GM18519 (cell line): ENCODE data around the gene CFAP97D1.

ENCODE experiments used
- ATAC-seq: cut with Tn5 transposase; IDR thresholded peaks from one replicate; pipeline ENCODE4 v1.9.1; 2021; ENCODE audit warnings: mild to moderate bottlenecking, moderate library complexity; ENCODE audit not compliant: unreplicated experiment, low FRiP score

CFAP97D1 gene

GRCh38 chr17:43767053-43767712 lies 13.1 kb upstream of the CFAP97D1 start:
- ATAC-seq: no peak

- ATAC-seq: no peak
Measured at GRCh38 chr17:43767713-43768059, 12.5 kb upstream of the CFAP97D1 start.

DNA sequence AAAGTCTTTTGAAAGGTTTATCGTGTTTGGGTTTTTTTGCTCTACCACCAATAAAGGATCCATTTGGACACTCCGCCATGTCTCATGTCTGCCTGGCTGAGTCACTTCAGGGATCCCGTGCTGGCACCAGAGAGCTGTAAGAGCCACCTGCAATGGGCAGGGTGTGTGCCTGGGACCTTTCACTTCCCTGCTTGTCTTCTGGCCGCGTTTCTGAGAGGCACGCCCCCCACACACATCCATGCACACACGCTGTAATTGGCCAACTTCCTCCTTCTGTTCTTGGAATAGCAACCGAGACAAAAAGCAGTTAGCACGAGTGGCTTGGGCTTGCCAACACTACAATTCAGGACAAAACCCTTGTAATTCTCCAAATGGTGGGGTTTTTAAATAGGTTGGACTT lies 11.9 kb upstream of the CFAP97D1 start:
- ATAC-seq: no peak

GRCh38 chr17:43768943-43769342 lies 11.3 kb upstream of the CFAP97D1 start:
- no peak for ATAC-seq

DNA sequence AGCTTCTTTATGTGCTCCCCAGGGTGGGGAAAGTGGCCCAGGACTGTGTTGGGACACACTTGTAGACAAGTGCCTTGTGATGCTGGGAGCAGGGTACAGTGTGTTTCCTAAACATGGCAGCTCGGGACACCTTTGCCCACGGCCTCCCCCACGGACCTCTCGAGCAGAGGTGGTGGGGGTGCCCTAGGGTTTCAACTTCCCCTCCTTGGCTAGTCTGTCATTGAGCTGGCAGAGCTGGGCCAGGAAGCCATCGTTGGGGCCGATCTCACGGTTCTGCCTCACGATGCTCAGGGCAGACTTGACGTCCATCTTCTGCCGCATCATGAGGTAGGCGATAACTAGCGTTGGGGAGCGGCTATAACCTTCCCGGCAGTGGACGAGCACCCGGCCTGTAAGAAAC lies 10.8 kb upstream of the CFAP97D1 start:
- no peak for ATAC-seq

DNA sequence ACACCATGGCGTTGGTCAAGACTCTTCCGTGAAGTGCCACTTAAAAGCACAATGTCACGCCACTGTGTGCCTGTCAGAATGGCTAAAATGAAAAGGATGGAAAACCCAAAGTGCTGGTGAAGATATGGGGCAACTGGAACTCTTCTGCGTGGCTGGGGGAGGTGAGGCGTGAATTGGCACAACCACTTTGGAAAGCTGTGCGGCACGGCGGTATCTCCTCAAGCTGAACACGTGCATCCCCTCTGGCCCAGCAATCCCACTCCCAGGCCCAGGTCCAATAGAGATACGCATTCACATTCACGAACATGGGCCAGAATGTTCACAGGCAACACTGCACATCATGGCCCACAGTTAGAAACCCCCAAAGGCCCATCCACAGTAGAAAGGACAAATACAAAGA lies 10.4 kb upstream of the CFAP97D1 start:
- ATAC-seq: no peak

GRCh38 chr17:43770957-43771356 lies 9.3 kb upstream of the CFAP97D1 start:
- no peak for ATAC-seq

DNA sequence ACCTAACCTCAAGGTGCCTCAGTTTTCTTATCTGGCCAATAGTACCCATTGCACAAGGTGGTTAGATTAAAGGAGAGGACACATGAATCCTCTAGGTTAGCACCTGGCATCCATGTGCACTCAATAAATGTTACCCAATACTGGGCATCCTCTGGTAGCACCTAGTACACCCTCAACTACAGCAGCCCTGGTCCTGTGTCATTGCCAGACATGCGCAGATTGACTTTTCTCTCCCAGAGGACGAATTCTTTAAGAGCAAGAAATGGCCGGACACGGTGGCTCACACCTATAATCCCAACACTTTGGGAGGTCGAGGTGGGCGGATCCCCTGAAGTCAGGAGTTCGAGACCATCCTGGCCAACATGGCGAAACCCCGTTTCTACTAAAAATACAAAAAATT lies 8.8 kb upstream of the CFAP97D1 start:
- ATAC-seq: no peak

- ATAC-seq: no peak
Measured at GRCh38 chr17:43772877-43773648, 7.2 kb upstream of the CFAP97D1 start.

- no peak for ATAC-seq
Measured at GRCh38 chr17:43774304-43775250, 5.7 kb upstream of the CFAP97D1 start.

DNA sequence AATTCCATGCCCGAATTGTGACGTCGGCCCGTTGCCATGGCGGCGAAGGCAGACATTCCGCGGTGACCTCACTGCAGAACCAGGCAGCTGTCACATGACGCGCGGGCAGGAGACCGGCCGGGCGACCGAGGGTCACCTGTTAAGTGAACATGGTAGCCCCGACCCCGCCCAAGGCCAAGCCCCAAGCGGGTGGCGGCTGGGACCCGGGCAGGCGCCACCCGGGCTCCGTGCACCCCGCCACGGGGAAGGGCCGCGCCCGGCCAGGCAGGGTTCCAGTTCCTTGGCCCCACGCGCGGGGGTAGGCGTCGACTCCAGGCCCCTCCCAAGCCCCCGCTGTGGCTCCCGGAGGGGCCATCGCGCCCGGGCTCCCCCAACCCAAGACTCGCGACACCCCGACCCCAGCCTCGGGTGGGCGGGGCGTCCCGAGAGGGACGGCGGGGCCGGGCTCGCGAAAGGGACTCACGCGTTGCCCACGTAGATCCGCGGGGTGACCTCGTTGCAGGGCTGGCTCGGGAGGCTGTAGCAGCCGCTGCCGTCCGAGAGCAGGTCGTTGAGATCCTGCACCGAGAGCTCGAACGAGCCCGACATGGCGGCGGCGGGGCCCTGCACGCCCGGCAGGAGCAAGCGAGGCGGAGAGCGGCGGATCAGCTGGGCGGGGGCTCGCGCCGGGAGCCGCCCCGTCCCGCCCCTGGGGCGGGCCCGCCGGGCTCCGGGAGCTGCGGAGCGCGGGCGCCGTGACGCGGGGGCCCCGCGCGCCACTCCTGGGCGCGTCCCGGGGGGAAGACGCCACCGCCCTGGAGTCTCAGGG lies 1.7 kb upstream of the CFAP97D1 start, which contains the start of gene DUSP3:
Gene DUSP3 (minus strand): TSS at position 641 of the 808 bp plus-strand sequence. CDS start 53 bp downstream, at position 588.
- ATAC-seq: peak; percentile 62

DNA sequence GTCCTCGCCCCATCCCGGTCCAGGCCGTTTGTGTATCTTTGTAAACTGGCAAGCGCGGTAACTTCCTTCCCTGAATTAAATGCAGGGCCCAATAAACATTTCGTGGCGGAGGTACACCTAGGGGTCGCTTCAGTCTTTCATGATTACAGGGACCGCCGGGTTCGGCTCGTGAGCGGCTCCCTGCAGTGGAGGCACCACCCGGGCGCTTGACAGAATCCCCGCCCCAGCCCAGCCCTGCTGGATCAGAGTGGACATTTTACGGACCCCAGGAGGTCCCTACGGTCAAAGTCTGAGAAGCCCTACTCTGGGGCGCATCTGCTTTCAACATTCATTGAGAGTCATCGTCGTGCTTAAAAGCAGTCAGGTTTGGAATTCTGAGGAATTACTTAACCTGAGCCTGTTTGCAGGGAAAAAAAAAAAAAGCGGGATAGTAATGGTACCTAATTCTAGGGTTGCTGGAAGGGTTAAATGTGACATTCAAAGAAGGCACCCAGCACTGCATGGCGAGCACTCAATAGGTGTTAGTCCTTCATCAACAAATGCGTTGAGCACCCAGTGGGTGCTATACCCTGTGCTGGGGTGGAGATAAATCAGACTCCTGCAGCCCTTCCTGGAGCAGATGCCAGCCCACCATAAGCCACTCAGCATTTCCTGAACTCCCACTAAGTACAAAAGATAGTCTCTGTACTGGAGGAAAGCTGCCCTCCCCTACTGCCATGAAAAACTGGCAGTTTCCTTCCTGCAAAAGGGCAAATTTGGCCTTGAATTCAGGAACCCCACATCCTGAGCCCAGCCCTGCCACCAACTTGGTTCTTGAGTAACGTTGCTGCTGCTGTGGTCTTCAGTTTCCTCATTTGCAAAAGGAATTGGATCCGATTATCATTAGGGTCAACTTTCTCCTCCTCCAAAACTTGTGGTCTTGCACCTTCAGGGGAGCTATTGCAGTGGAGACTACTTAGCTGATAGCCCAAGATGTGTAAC lies 800 bp upstream of the CFAP97D1 start:
- ATAC-seq: no peak

DNA sequence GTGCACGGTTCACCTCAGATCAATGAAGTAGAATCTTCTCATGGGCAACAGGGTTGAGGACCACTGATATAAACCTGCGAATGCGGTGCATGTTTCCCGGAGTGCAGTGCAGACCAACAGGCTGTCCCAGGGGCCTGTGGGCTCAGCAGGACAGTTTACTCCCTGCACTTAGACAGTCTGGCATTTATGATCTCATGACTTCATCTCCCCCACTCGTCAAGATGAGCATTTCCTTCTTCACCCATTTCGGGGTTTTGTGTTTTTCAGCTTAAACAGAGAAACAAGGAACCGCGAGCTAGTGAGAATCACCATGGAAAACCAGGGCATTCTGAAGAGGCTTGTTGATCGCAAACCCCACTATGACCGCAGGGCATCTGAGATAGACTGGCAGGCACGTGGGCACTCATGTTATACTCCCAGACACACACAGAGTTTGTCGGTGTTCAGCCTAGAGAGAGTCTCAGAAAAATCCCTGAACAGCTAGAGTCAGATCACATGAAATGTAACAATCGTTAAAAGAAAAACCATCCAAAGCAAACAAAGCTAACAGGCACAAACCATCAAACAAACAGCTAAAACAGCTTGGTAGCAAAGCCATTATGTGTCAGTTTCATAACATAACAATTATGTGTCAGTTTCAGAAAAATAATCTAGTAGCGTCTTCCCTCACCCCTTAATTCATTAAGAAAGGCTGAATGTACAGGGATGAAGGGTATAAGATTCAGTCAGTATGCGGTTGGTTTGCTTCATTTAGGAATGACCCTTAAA lies 2.9 kb downstream of the CFAP97D1 start:
- ATAC-seq: no peak

DNA sequence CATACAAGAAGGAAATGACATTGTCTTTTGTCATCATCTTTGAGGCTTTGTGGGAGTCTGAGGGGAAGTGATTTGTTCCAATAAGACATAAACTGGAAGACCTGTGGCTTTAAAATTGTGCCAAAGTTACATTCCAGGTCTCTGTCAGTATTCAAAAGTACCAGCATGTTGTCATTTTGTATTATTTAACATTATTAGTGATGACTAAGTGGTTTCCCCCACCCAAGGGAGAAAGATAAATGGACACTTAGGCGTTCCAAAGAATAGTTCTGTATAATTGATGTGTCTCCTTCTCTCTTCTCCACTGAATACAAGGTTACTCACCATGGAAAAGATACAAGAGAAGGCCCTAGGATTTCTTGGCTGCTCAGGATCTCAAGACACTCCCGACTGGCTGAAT lies 3.8 kb downstream of the CFAP97D1 start:
- no peak for ATAC-seq

GRCh38 chr17:43784628-43785101 lies 4.4 kb downstream of the CFAP97D1 start:
- no peak for ATAC-seq

- no peak for ATAC-seq
Measured at GRCh38 chr17:43787728-43788127, 7.5 kb downstream of the CFAP97D1 start.

GRCh38 chr17:43788540-43788939 lies 8.3 kb downstream of the CFAP97D1 start:
- no peak for ATAC-seq

DNA sequence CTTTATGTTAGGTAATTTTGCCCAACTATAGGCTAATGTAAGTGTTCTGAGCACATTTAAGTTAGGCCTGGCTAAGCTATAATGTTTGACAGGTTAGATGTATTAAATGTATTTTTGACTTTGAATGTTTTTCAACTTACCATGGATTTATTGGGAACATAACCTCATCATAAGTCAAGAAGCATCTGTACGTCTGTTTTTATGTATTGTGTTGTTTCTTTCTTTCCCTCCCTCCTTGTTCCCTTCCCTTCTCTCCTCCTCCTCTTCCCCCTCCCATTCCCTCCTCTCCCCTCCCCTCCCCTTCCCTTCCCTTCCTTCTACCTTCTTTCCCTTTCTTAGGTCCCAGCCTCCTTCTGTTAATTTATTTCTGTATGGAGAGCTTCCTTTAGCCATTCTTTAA lies 9.2 kb downstream of the CFAP97D1 start:
- ATAC-seq: no peak
